RCC 7860 (cell line): ENCODE measurements around the gene HMCES.
A peak's percentile ranks its signal among the peaks of the same experiment; 100 is the strongest.

Source experiments
- DNase-seq: peaks from one replicate; pipeline ENCODE4 v3.0.0-alpha.2; 2015; ENCODE audit warnings: low spot score
- FAIRE-seq: peaks from 2 replicates; lab custom pipeline; 2012; peaks lifted over from hg19 to GRCh38; lab: Jason Lieb, UNC

The HMCES gene

GRCh38 chr3:129278439-129278965 is at the start of gene HMCES:
Gene HMCES (plus strand): TSS chr3:129278870. CDS start chr3:129279733, 863 bp downstream.
- DNase-seq (peak; percentile 72), FAIRE-seq (no peak)

DNA sequence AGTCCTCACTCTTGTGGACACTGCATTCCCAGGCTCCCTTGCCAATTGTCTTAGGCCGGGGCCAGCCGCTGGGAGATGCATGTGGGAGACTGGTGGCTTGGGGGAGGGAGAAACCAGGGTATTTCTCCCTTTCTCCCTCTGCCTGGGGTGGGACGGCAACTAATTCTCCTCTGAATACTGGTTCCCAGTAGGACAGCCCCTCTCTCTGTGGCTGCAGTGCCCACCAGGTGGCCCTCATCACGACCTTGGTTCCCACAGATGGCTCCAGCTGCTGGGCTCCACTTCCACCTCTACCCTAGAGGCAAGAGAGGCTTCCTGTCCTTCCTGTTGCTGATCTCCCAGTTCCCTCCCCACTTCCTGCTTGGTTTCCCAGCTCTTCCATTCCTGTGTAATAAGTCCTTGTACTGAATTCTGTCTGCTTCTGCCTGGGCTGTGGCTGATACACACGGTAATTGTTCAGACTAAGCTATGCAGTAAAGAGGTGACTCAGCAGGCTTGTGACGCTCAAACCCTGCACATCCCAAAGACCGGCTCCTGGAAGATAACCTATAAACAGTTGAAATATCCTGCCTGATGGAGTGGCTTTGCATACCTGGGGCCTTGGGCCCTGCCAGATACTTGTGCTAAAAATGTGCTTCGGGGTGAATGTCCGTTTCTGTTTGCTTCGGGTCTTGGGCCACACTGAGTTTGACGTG is 49.6 kb upstream of the HMCES start:
- DNase-seq (peak; percentile 91), FAIRE-seq (peak; percentile 67)

GRCh38 chr3:129230311-129231019 is 48.2 kb upstream of the HMCES start:
- peak; percentile 89 for DNase-seq
- FAIRE-seq = peak; percentile 95

GRCh38 chr3:129231331-129232119 is 47.1 kb upstream of the HMCES start:
- no peak for FAIRE-seq
- DNase-seq = peak; percentile 18

- FAIRE-seq = no peak
- no peak for DNase-seq
These were observed 45.1 kb upstream of the HMCES start for GRCh38 chr3:129233538-129233937.

- FAIRE-seq = no peak
- DNase-seq = no peak
These were observed 44.2 kb upstream of the HMCES start for GRCh38 chr3:129234441-129234840.

- FAIRE-seq = no peak
These were observed 43.2 kb upstream of the HMCES start for GRCh38 chr3:129235344-129235917.

DNA sequence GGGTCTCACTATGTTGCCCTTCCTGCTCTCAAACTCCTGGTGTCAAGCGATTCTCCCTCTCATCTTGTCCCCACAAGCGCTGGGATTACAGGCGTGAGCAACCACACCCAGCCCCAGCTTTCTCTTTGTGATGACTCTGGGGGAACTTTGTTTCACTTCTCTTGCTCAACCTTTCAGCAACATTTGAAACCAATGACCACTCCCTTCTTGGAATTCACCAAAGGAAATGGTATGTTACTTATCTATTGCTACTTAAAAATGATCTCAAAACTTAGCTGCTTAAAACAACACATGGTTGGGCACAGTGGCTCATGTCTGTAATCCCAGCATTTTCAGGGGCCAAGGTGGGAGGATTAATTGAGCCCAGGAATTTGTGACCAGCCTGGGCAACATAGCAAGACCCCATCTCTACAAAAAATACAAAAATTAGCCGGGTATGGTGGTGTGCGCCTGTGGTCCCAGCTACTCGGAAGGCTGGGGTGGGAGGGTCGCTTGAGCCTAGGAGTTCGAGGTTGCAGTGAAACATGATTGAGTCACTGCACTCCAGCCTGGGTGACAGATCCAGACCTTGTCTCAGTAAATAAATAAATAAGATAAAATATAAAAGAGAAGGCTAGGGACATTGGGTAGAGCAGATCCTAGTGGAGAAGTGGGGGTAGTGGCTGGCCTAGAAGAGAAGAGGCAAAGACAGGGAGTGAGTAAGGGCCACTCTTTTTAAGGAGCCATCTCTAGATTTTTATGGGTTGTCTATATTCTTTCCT is 39.5 kb upstream of the HMCES start:
- DNase-seq (no peak), FAIRE-seq (no peak)

More at GRCh38 chr3:129235344-129235917, 43.2 kb upstream of the HMCES start:
- DNase-seq = no peak

DNA sequence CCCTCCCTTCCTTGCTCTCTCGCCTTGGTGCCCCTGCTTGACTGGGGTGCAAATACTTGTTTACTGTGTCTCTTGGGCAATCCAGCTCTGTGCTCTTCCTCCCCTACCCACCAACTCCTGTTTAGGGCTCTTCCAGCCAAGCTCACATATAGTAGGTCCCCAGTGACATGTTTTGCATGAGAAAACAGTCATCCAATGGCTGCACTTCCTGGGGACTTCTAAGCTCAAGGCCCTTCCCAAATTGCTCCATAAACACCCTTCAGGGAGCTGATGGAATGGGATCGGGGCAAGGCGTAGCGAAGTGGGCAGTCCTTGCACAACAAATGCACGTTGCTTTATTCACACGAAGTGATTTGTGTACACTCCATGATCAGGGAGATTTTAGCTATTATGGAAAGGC is 38.7 kb upstream of the HMCES start:
- DNase-seq (no peak), FAIRE-seq (no peak)

- DNase-seq (no peak), FAIRE-seq (no peak)
These were observed 38.2 kb upstream of the HMCES start for GRCh38 chr3:129240436-129240835.

DNA sequence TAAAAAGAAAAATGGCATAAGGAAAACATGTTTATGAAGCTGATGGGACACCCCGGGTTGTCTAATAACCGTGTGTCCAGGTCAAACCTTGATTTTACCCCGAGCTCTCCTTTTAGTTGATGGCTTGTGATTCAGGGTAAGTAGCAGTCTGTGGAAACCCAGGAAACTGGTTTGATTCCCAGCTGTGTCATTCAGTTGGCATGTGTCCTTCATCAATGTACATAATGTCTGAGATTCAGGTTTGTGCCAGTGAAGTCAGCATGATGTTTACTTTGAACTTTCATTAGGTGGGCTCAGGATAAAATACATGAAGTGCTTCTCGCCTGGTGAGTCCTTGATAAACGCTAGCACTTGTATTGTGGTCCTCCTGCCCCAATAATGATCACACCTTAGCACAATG is 33.5 kb upstream of the HMCES start:
- no peak for FAIRE-seq

GRCh38 chr3:129245641-129246306 is 32.9 kb upstream of the HMCES start:
- peak; percentile 79 for FAIRE-seq
- DNase-seq = peak; percentile 87

More for the DNA sequence above, 33.5 kb upstream of the HMCES start:
- no peak for DNase-seq

GRCh38 chr3:129246636-129247035 is 32.0 kb upstream of the HMCES start:
- DNase-seq = no peak
- no peak for FAIRE-seq

- DNase-seq (no peak), FAIRE-seq (no peak)
These were observed 30.2 kb upstream of the HMCES start for GRCh38 chr3:129248286-129248979.

DNA sequence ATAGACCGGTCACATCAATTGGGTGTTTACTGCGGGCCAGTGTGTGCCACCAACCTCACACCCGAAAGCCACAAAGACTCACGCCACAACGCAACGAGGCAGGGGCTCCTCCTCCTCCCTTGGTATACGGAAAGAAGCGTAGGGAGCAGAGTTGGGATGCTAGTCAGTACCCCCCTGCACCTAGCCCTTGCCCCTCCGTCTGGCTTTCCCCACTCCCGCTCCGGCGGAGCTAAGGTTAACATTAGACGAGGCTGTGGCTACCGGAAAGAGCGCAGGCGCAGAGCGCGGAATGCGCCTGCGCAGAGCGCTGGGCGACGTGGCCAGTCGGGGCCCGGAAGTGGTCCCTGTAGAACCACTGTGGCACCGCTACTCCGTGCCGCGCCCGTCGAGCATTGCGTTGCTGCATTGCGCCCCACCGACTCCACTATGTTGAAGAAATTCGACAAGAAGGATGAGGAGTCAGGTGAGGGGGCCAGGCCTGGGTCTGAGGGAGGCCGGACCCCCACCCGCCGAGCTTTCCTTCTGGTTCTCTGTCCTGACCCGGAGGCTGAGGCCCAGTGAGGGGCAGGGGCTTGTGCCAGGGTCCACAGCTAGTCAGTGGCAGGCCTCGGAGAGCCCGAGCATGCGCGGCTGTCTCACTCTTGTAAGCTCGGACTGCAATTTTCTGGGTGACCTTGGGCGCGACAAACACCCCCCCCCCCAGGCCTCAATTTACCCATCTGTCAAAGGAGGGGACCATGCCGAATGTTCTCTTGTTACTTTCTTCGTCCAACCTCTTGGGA is 29.2 kb upstream of the HMCES start, which contains the start of gene COPG1:
COPG1 (plus strand) TSS at position 323 of the 782 bp plus-strand sequence; CDS start at position 427, 104 bp downstream.
- no peak for FAIRE-seq

GRCh38 chr3:129252748-129253147 is 25.9 kb upstream of the HMCES start:
- FAIRE-seq = no peak
- no peak for DNase-seq

More for the DNA sequence above, 29.2 kb upstream of the HMCES start, which contains the start of gene COPG1:
- peak; percentile 83 for DNase-seq

GRCh38 chr3:129254536-129255230 is 24.0 kb upstream of the HMCES start:
- DNase-seq = no peak
- no peak for FAIRE-seq
